Activated effector memory CD4-positive, alpha-beta T cell treated with anti-CD3 and anti-CD28 coated beads, Interleukin-2, amount 50 U/mL, for 16 hours (primary cell): ENCODE results near the gene ATG10.

ENCODE experiments used
- DNase-seq: peaks from one replicate; pipeline ENCODE4 v3.0.0-alpha.2; 2020

Gene ATG10

DNA sequence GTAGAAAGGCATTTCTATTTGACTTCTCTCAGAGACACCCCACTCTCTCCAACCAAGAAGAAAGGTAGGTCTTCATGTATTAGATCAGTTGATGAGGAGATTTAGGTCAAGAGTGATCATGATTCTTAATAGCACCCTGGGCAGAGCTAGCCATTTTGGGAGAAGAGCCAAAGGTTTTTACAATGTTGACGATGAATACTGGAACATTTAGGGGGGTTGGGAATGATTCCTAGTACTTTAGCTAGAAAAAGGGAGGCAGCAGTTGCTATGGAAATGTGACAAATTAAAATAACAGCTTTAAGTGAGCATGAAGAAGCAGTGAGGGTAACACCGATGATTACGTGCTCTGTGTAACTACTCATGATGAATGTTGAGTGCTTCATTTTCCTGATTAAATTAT, 315.8 kb downstream of the ATG10 start:
- no peak for DNase-seq

DNA sequence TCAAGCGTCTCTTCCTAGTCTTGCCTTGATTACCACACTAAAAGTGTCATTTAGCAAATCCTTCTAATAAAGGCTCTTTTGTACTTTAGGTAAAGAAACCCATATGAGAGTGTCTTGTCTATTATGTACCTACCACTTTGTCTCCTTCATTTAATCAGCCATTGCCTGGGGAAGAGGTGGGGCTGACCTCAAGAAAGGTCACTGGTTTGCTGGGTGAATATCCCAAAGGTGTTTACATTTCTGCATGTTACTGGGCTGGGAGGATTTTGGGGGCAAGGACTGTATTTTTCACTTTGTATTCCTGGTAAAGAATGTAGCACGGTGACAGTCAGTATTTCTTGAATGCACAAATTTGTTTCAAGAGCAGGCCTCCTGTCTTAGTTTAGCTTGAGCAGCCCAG, 318.2 kb downstream of the ATG10 start:
- no peak for DNase-seq

DNA sequence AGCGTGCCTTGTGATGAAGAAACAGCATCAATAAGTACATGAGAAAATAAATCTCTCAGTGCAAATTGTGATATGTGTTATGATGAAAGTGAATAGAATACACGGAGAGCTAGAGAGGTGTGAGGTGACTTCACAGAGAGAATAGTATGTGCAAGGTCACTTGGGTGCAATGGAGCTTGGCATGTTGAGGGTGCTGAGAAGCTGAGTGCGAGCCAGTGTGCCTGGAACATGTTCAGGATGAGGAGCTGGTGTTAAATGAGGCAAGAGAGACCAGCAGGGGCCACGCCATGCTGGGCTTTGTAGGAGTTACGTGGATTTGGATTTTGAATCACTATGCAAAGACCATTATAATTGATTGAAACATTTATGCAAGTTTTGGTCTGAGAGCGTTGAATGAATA, 319.1 kb downstream of the ATG10 start:
- no peak for DNase-seq

DNA sequence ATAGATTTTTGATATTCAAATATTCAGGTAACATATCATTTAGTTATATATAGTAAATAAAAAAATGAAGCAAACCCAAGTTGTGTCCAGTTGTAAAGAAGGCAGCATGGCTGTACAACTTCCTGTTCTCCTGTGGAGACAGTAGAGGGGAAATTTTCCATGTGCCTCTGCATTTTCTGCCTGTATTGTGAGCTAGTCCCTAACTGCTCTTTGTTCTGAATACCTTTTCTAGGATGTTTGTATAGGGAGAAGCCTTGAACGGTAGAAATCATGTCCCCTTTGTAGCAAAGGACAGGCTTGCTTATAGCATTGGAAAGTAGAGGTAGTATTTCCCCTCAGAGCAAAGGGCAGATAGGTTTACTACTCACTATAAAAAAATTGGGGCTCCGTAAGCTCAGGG, 319.6 kb downstream of the ATG10 start:
- no peak for DNase-seq

DNA sequence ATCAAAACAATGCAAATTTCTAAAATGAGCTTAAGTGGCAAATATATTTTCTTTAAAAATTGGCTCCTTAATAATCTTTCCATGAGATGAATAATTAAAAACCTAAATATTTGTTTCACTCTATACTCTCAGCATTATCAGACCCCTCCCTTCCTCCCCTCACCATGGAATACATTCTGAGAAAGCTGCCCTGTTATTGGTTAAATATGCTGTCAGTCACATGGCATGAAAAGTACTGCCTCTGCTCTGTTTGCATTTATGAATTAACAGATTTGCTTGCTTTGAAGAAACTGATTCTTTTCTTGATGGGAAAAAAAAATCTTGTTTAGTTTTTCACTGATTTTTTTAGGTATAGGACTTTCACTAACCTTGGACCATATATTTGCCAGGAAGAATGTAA, 323.3 kb downstream of the ATG10 start:
- DNase-seq, result no peak

DNA sequence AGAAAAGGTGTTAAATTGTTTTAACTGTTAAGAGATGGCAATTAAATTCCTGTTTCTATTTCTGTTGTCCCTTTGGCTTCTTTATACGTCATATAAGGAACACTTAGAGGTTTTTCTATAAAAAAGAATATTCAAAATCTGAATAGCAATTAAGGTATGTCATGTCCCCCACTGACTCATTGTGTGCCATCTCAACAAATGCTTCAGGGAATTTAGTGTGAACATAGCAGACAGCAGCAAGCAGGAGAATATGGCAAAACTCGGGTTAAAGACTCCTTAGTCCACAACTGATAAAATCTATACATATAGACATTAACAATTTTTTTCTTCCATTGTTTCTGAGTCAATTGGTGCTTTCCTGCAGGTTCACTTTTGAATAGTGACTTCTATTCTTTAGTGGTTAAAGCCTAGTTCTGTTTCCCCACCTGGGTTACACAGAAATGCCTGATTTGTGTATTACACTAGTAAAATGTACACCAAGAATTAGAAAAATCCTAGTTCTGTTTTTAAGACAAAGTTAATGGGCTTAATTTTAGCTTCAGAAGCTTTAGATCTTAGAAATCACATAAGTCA, 324.2 kb downstream of the ATG10 start:
- no peak for DNase-seq

DNA sequence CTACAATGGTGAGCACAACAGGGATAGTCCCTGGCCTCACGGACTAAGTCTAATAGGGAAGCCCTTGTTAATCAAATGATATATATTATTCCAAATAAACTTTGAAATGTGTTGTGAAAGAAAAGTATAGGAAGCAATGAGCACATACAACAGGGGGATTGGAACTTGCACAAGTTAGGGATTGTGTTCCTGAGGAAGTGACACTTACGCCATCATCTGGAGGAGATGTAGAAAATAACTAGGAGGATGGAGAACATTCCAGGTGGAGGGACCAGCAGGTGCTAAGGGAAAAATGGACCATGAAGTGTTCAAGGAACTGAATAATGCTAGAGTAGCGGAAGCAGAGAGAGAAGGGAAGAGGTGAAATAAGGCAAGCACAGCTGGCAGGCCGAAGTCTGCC, 325.1 kb downstream of the ATG10 start:
- DNase-seq, result no peak

DNA sequence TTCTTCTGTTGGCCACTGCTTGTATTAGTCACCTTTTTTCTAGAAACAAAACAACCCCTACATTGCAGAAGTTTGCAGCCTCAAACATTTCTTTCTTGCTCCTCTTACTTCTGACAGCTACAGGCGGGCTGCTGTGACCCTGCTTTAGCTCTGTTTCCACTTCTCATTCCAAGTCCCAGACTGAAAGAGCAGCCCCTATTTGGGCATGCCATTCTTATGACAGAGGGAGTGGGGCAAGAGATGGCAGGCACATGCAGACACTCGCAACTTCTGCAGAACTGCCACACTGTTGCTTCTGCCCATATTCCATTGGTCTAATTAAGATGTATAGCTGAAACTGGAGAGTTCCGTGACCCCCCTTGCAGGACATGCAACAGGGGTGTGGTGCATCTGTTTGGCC, 325.9 kb downstream of the ATG10 start:
- DNase-seq, result no peak

DNA sequence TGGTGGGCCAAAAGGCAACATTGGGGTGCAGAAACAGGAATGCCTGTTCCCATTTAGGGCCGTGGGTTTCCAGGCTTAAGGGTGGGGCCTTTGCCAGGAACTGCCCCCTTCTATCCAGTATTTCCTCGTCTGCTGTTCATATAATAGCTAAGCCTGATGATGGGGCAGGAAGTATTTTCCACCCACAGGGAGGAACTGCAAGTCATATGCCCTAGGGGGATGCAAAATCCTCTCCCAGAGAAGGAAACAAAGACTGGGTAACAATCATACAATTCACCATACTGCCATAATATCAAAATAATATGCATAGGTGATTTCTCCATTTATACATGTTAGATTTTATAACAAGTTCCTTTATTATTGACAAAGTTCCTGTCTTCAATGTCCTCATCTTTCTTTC, 326.8 kb downstream of the ATG10 start:
- DNase-seq, result no peak

DNA sequence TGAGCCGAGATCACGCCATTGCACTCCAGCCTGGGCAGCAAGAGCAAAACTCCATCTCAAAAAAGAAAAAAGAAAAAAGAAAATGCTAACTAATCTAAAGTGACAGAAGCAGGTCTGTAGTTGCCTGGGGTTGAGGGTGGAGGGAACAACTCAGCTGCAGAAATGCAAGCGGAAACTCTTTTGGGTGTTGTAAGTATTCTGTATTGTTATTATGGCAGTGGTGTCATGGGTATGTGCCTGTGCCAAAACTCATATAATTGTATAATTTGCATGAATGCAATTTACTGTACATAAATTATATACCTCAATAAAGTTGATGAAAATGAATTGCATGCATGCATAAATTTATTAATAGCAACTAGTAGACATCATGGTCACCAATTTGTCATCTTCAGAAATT, 329.4 kb downstream of the ATG10 start:
- no peak for DNase-seq
